ENCODE data around the gene VAV3. TPM values are rescaled to one million over a fixed set of nuclear protein-coding genes. Genes with fewer than 3 reads are reported as not detected.

VAV3 gene
- total and polyA plus RNA-seq, 2 of the 8 experiments (the other 6 are each of a cell fraction or from before 2014, with no cell fraction given): 2.9 to 7.9 TPM

DNA sequence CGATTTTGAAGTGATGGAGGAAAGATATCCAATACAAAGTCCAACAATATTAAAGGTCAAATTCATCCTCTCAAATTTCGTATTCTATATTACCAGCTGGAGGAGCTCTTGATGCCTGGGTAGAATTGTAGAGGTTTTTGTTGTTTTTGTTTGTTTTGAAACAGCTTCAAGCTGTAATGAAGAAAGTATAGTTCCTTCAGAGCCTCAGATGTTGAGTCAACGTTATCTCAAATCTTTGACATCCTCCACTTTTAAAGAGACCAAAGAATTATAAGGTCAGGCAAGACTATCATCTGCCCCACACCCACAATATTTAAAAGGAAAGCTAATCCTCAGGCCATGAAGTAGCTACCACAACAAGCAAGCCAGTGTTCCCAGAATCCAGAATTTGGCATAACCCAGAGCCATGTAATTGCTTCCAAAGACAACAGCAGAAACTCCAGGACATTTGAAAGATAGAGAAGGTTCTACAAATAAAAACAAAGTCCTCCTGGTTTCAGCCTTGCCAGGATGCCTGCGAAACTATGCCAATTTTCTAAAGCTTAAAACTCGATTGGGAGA is 24.9 kb downstream of the VAV3 start:
- no peak overlapping the region for H4K5ac ChIP-seq (ENCODE audit: insufficient read length, low read depth, low read length)
- CTCF ChIA-PET (ENCODE audit: partially characterized antibody): interaction anchor here (0.6 to 1.0 kb wide), 4 partner anchors 18 to 181 kb away, joined by 3 read pairs; no protein-coding TSS in a partner anchor
- no peak for FAIRE-seq
- H2AFZ ChIP-seq (ENCODE audit: low read length): no peak overlapping the region
- H2BK5ac ChIP-seq (ENCODE audit: low read depth, low read length): no peak overlapping the region
- H4K8ac ChIP-seq (ENCODE audit: extremely low read depth, insufficient read depth, low read length): no peak overlapping the region
- no peaks in the 10 kb centered on the region; a peak in 1 of 4 replicates for H3K79me2 ChIP-seq (ENCODE audit: control insufficient read depth in 1 of 2, insufficient read depth in 2 of 2, low read length in 2 of 2)
- H3K18ac ChIP-seq (ENCODE audit: extremely low read depth, low read length): no peak overlapping the region
- H3K4ac ChIP-seq (replicated peaks; ENCODE audit: insufficient read length, low read depth, low read length): no peak overlapping the region
- no peak for DNase-seq (ENCODE audit: low read depth in 1 of 2, low spot score in 2 of 2)
- H3K56ac ChIP-seq (replicated peaks; ENCODE audit: insufficient read length, low read depth, low read length): no peak overlapping the region
- H3K36me3 ChIP-seq (ENCODE audit: control insufficient read depth in 2 of 4, insufficient read depth in 4 of 4, low read length in 3 of 4): no peaks in the 10 kb centered on the region
- TF ChIP-seq TCF12 (IDR thresholded peaks at IDR 0.05; ENCODE audit: low read depth, low read length): no peak
- TF ChIP-seq SAP30 (IDR thresholded peaks at IDR 0.05; ENCODE audit: insufficient read depth, insufficient replicate concordance, low read length): no peak
- TF ChIP-seq ASH2L (IDR thresholded peaks at IDR 0.05; ENCODE audit: low read length): no peak
- TF ChIP-seq SUZ12 (IDR thresholded peaks at IDR 0.05; ENCODE audit: low read length): no peak
- no peak overlapping the region for H3K4me3 ChIP-seq (ENCODE audit: extremely low read depth in 1 of 4, insufficient read depth in 2 of 4, low read depth in 3 of 4, low read length in 4 of 4)
- peaks cover 2 to 14% (median 8%) of the 10 kb centered on the region in 4 experiments; a peak in 6 of 7 replicates for H3K4me1 ChIP-seq (replicated peaks in 1 of 4; ENCODE audit: control insufficient read depth in 3 of 4, insufficient read depth in 4 of 4, low read length in 3 of 4)
- no peak overlapping the region for H2BK15ac ChIP-seq (ENCODE audit: low read length)
- no peak overlapping the region for H3K9ac ChIP-seq (replicated peaks in 1 of 4; ENCODE audit: extremely low read depth in 1 of 4, low read depth in 3 of 4, low read length in 3 of 4)
- H3K23ac ChIP-seq (ENCODE audit: insufficient read length): no peak overlapping the region
- no peak overlapping the region for H2BK20ac ChIP-seq (ENCODE audit: low read length)
- no peaks in the 10 kb centered on the region for H3K23me2 ChIP-seq (ENCODE audit: low read depth, low read length)
- no peaks in the 10 kb centered on the region for H4K20me1 ChIP-seq (replicated peaks in 1 of 2; ENCODE audit: control insufficient read depth in 1 of 2, insufficient read depth in 2 of 2, low read length in 2 of 2)
- no peaks in the 10 kb centered on the region for H3K27me3 ChIP-seq (replicated peaks in 1 of 4; ENCODE audit: control insufficient read depth in 3 of 4, extremely low read depth in 1 of 4, insufficient read depth in 3 of 4, low read length in 3 of 4)
- POLR2A ChIA-PET (ENCODE audit: partially characterized antibody): interaction anchor here (0.7 kb wide), 1 partner anchor 45 kb away, joined by 3 read pairs; no protein-coding TSS in a partner anchor
- no peak overlapping the region for H3K4me2 ChIP-seq (ENCODE audit: insufficient read depth in 1 of 2, low read depth in 2 of 2, low read length in 2 of 2)
- H3K27ac ChIP-seq (ENCODE audit: low read depth, low read length): no peak overlapping the region
- no peak overlapping the region for H4K91ac ChIP-seq (replicated peaks; ENCODE audit: insufficient read length, low read length)
- H3K9me3 ChIP-seq (ENCODE audit: insufficient read depth in 2 of 2, low read depth in 1 of 2, low read length in 1 of 2): no peaks in the 10 kb centered on the region
- no peaks in the 10 kb centered on the region for H3K79me1 ChIP-seq (ENCODE audit: low read depth, low read length)
- no peak overlapping the region for H2AK5ac ChIP-seq (ENCODE audit: low read depth, low read length)
- no peak overlapping the region for H3K14ac ChIP-seq (ENCODE audit: insufficient read length)
- 92% methylated on average over 5 of the region's 5 CpGs; no CpG with 5 or more reads in 1 of the 2 experiments for WGBS, 2 experiments (ENCODE audit: extremely low coverage in 1 of 2, insufficient coverage in 1 of 2, insufficient read length in 1 of 2, insufficient replicate concordance in 2 of 2, low coverage in 1 of 2, low lambda C conversion rate in 2 of 2, missing lambda C conversion rate in 1 of 2)
- H2BK12ac ChIP-seq (ENCODE audit: low read depth, low read length): no peak overlapping the region
- H2BK120ac ChIP-seq (replicated peaks; ENCODE audit: low read depth, low read length): no peak overlapping the region
